ENCODE data around the gene CEND1. TPM values are rescaled to one million over a fixed set of nuclear protein-coding genes. Genes with fewer than 3 reads are reported as not detected.

Gene CEND1
- 0.26 and 0.32 TPM in 2 replicates for total RNA-seq

DNA sequence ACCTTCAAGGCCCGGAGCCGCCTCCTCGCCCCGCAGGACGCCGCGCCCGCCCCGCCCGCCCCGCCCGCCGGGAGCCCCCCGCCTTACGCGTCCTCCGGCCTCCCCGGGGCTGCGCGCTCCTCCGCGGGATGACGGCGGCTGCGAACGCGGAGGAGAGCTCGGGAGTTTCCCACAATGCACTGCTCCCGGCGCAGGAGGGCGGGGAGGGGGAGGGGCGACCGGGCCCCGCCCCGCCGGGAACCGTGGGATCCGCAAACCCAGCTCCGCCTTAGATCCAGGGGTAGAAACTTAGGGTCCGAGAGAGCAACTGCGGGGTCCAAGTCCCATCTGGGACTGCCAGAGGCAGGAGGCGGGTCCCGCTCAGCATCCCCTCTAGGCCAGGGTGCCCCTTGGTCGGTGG, at the start of gene CEND1:
Gene CEND1, minus strand, starts transcription at position 148 of the 400 bp plus-strand sequence. CDS start 1,514 bp downstream, outside the sequence.

GRCh38 chr11:832529-833113, 42.7 kb upstream of the CEND1 start, which contains the start of gene CD151:
Gene CD151, plus strand, starts transcription at chr11:832952. Its CDS starts 3,118 bp downstream, at chr11:836070.

GRCh38 chr11:827897-828192, 38.0 kb upstream of the CEND1 start, which contains the start of gene CRACR2B:
Gene CRACR2B, plus strand, starts transcription at chr11:827919. Its CDS starts 689 bp downstream, at chr11:828608.

GRCh38 chr11:818396-819128, 28.7 kb upstream of the CEND1 start, which contains the start of gene PNPLA2:
Gene PNPLA2, plus strand, starts transcription at chr11:818914. Its CDS starts 805 bp downstream, at chr11:819719.

GRCh38 chr11:809287-810039, 19.6 kb upstream of the CEND1 start, which contains the start of gene RPLP2:
Gene RPLP2, plus strand, starts transcription at chr11:809967. Its CDS starts 268 bp downstream, at chr11:810235.

GRCh38 chr11:798093-798713, 8.3 kb upstream of the CEND1 start, which contains the start of gene SLC25A22:
Gene SLC25A22, minus strand, starts transcription at chr11:798281. Its CDS starts 3,275 bp downstream, at chr11:795006.

DNA sequence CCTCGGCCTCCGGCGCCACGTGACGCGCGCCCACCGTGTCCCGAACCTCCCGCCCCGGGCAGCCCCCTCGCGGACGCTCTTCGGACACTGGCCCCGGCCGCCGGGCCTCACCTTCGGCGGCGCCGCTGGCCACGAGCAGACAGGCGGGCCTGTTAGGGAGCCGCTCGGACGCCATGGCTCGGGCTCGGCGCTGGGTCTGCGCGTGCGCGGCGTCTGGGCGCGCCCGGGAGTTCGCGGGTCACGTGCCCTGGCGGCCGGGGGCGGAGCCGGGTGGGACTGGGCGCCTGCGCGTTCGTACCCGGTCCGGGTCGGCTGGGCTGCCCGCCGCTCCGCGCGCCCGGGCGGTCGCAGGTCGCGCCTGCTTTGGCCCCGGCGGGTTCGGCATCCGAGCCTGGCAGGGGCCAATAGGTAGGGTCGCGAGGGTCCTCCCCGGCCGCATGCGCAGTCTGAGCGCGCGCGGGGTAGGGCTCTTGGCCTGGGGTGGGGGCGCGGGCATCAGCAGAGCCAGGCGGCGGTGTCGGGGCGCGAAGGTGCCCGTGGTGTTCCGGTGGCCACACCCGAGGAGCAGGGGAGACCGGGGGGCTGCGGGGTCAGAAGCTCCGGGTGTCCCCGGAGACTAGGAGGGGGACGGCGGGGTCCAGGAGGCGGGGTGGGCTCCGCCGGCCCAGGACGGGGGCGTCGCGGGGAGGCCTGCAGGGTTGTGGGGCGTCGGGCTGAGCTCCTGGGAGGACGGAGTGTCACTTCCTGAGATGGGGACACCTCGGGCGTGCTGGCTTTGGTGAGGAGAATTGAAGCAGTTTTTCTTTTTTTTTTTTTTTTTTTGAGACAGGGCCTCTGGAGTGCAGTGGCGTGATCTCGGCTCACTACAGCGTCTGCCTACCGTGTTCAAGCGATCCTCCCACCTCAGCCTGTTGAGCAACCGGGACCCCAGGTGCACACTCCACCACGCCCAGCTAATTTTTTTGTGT, 12.3 kb downstream of the CEND1 start, which contains the start of gene GATD1:
Gene GATD1, minus strand, starts transcription at position 200 of the 968 bp plus-strand sequence. Its CDS starts 25 bp downstream, at position 175.

GRCh38 chr11:747158-748006, 42.5 kb downstream of the CEND1 start, which contains the start of gene TALDO1:
Gene TALDO1, plus strand, starts transcription at chr11:747464. Its CDS starts 18 bp downstream, at chr11:747482.

Small RNA genes lying within 50 kb of the gene (small RNA-seq; reads per million reads assigned to genes)
- not detected for gene SNORA52

Other genes starting within 250 kb of the CEND1 start
- gene LMNTD2, start 229.4 kb downstream of the CEND1 start, total RNA-seq: 0.26 and 0.32 TPM in 2 replicates
- gene RASSF7, start 229.1 kb downstream of the CEND1 start, total RNA-seq: 2.2 and 7.2 TPM in 2 replicates
- gene PHRF1, start 213.6 kb downstream of the CEND1 start, total RNA-seq: 20.2 and 20.4 TPM in 2 replicates
- gene IRF7, start 174.1 kb downstream of the CEND1 start, total RNA-seq: 9.0 and 9.1 TPM in 2 replicates
- not detected in 2 replicates for gene CDHR5, start 165.1 kb downstream of the CEND1 start, total RNA-seq
- gene SCT, start 162.9 kb downstream of the CEND1 start, total RNA-seq: not detected in 2 replicates
- not detected in 2 replicates for gene DRD4, start 152.8 kb downstream of the CEND1 start, total RNA-seq
- 24.9 and 29.7 TPM in 2 replicates for gene DEAF1, start 94.9 kb downstream of the CEND1 start, total RNA-seq
- 11.1 and 15.0 TPM in 2 replicates for gene TMEM80, start 94.3 kb downstream of the CEND1 start, total RNA-seq
- gene EPS8L2, start 83.9 kb downstream of the CEND1 start, total RNA-seq: 26.9 and 28.9 TPM in 2 replicates
- 223 and 244 TPM in 2 replicates for gene TALDO1, start 42.6 kb downstream of the CEND1 start, total RNA-seq
- 21.0 and 26.9 TPM in 2 replicates for gene GATD1, start 12.6 kb downstream of the CEND1 start, total RNA-seq
- gene SLC25A22, start 8.2 kb upstream of the CEND1 start, total RNA-seq: 8.8 and 11.1 TPM in 2 replicates
- gene PIDD1, start 15.1 kb upstream of the CEND1 start, total RNA-seq: 4.0 and 4.4 TPM in 2 replicates
- 175 and 207 TPM in 2 replicates for gene RPLP2, start 19.9 kb upstream of the CEND1 start, total RNA-seq
- gene PNPLA2, start 28.8 kb upstream of the CEND1 start, total RNA-seq: 30.6 and 44.2 TPM in 2 replicates
- gene CRACR2B, start 37.8 kb upstream of the CEND1 start, total RNA-seq: 1.6 and 2.6 TPM in 2 replicates
- gene CD151, start 42.9 kb upstream of the CEND1 start, total RNA-seq: 463 and 552 TPM in 2 replicates
- gene POLR2L, start 52.4 kb upstream of the CEND1 start, total RNA-seq: 76.4 and 102 TPM in 2 replicates
- 192 and 199 TPM in 2 replicates for gene TSPAN4, start 52.8 kb upstream of the CEND1 start, total RNA-seq
- 38.0 and 48.3 TPM in 2 replicates for gene CHID1, start 120.7 kb upstream of the CEND1 start, total RNA-seq
- gene AP2A2, start 135.8 kb upstream of the CEND1 start, total RNA-seq: 36.5 and 39.1 TPM in 2 replicates
- gene MUC6, start 246.6 kb upstream of the CEND1 start, total RNA-seq: not detected in 2 replicates